GM18868 (cell line): Measurements from ENCODE around the gene CDKN2B-AS1.

ENCODE experiments used
- ATAC-seq: cut with Tn5 transposase; IDR thresholded peaks from one replicate; pipeline ENCODE4 v1.9.1; 2021; ENCODE audit warnings: mild to moderate bottlenecking, moderate library complexity; ENCODE audit not compliant: unreplicated experiment

Gene CDKN2B-AS1

DNA sequence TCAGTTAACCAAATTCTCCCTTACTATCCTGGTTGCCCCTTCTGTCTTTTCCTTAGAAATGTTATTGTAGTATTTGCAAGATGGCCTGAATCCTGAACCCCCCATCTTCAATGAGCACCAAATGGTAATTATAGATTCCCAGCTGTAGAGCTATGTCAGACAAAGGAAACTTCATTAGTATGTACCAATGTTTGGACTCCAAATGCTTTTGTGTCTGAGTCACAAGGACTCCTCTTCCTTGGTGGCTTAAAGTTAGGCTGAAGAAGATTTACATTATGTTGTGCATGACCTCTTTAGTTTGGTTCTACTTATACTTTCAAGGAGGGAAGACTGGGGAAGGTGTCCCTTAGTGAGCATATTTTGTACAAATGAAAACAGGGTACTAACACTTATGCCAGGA, 120.4 kb downstream of the CDKN2B-AS1 start:
- ATAC-seq: no peak

DNA sequence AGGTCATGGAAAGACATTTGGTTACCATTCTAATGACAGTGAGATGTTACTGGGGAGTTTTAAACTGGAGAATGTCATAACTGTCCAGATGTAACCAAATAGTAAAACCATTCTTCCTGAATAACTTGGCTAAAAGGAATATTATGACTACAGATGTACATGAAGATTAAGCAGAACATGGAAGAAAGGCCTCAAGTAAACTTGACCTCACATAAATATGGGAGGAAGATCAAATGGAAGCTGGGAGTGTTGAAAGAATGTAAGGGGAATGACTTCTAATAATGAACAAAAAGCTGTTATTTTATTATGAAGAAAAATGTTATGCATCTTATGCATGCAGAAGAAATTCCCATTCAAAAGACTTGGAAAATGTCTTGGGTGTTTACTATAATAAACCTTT, 122.2 kb downstream of the CDKN2B-AS1 start:
- ATAC-seq: no peak

DNA sequence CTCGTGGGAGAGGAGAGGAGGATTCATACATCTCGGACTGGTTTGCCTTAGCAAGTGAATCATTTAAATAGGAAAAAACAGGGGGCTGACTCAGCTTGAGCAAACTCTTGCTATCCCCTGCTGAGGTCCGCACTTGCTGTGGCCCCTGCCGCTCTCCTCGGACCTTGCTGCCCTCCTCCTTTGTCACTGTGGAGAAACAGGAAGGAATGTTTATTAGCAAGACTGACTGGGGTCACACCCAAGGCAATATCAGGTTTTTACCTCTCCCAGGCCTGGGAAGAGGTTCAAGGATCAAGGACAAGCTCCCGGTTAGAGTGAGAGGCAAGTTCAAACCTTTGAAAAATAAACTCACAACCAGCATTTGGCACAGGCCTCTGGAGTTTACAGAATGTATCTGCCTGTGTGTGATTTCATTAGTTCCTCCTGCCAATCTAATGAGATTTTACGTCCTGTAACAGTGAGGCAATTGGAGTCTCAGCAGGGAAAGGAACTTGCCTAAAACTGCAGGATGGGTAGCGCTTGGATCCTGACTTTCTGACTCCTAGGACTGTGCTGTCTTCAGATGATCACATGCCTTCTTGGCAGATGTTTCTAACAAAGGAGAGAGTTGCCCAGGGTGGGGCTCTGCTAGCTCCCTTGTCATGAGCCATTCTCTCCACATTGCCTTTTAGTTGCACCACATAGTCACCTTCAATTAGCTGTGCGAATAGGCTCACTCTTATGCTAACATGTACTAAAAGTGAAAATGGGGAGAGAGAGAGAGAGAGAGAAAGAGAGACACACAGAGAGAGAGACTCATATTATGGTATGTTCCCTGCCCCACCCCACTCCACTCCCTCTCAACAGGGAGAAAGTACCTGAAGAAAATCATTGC, 123.2 kb downstream of the CDKN2B-AS1 start:
- no peak for ATAC-seq

DNA sequence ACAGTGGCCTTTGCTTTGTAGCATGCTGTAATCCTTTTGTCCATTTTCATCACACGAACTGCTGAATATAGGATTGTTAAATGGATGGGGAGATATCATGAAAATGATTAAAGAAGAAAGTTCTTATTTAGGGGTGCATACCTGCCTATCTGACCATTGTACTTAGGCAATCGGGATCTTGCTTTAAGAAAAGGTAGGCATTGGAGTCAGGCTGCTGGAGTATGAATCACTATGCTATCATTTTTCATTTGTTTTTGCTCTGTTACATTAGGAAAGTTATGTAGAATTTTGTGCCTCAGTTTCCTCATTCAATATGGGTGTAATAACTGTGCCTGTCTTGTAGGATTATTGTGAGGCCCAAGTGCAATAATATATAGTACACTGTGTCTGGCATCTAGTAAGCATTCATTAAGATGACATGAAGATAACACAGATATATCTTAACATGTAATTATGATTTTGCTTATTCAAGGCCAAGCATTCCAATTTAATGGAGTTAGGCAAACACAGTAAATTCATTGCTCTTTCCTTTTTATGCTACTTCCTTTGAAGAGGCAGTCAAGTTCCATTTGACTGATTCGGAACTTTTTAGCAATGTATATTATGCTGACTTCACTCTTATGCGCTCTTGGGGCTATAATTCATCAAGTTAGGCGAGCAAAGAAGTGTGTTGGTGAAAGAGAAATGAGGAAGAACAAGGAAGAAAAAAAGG, 124.4 kb downstream of the CDKN2B-AS1 start:
- ATAC-seq: no peak

DNA sequence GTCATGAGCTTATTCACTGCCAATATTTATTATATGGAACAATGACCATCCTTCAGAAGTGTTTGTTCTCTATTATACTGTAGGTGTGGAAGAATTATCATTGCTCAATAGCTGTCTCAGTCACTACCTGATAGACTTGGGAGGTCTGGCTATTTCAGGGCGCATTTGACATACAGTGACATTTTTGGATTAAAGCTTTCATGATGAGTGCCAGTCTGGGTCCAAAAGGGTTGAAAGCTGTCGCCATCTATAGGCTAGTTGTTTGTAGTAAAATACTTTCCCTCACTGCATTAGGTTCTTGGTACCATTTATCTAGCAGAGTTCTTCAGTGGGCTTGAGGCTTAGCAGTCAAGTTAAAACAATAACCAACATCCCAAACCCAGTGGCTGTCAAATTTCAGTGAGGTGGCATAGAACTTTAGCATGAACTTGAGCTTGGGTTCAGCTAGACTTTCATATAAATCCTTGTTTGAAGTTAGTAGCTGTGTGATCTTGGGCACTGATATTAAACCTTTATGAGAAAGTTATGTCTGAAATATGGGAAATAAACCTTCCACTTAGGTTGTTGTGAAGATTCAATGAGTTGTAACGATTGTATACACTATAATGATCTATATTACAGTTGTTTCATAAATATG, 125.0 kb downstream of the CDKN2B-AS1 start:
- ATAC-seq: peak; percentile 87

DNA sequence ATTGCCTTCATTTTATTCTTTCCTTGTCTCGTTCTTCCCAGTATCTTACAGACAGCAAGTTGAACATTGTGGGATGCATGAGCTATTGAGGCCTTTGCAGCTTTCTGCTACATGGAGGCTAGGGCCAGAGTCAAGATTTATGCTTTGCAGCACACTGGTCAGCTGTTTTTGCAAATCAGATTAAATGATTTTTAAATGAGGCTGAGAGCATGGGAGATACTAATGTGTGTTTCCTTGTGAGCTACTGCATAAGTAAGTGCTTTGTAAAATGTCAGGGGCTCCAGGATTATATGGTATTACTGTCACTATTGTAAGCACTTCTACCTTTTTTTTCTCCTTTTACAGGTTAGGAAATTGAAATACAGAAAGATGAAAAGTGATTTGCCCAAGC, 125.6 kb downstream of the CDKN2B-AS1 start:
- ATAC-seq: no peak

DNA sequence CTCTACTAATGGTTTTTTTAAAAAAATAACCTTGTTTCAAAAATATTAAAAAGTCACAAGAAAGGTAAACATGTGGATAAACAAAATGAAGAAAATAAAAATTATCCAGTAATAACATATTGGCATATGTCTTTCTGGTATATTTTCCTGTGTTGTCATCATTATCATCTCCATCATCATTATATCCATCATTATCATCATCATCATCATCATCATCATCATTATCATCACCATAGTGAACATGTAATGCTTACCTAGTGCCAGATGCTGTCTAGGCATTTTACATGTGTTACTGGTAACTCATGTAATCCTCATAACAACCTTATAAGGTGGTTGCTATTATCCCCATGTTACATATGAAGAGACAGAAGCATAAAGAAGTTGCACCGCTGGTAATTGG, 126.0 kb downstream of the CDKN2B-AS1 start:
- no peak for ATAC-seq

DNA sequence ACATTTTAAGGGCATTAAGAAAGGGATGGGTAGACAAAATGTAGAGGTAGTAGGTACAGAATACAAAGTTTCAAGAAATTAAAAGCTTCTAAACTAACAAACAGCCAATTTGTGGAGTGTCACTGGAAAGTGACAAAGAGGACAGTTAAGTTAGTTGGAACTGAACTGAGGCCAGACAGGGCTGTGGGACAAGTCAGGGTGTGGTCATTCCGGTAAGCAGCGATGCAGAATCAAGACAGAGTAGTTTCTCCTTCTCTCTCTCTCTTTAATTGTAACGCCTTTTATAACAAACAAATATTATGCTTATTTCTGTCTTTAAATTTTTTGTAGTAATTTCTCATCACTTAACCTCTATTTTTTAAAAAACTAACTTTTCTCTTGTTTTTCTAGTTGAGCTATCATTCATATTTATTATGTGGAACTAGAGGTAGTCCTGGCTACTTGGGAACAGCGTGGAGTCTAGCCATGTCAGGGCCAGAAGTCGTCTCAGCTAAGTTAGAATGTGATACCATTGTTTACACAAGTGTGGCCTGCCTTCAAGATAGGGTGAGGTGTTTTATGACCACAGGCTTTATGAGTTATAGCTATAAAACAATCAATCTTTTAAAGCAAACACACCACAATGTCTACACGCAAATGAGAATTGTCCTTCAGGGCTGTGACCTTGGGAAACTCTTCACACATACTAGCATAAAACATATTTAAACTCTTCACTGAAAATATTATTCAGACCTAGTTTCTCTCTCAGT, 129.8 kb downstream of the CDKN2B-AS1 start:
- no peak for ATAC-seq

DNA sequence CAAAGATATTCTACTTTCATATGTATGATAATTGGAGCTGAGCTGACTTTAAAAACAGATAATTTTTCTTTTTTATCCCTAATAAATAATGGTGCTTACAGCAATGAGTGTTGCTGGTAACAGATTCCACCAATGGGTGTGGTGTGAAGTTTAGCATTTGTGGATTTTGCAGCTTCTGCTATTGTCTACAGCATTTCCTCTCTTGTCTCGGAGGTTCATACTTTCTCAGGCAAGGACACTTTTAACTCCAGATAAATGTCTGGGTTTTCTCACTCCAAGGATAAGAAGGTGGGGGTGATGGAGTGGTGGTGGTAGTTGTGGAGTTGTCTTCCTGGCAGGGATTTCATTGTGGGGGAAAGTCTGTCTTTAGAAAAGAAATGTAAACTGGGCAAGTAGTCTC, 134.5 kb downstream of the CDKN2B-AS1 start:
- no peak for ATAC-seq

DNA sequence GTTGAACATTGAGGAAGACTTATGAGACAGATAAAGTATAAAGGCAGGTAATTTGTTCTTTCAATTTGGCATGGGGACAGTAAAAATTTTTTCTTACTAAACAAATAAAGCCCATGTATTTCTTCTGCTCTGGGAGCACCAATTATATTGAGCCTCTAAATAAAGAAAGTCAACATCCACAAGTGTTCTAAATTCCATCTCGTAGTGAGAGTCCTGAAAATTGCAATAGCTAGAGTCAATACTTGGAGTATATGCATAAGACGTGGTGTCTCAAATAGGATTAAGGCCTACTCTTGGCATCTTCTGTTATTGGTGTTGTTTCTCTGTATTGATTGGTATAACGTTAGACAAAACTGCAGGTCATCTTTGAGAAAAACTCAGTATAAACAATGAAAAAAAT, 135.0 kb downstream of the CDKN2B-AS1 start:
- ATAC-seq: no peak

DNA sequence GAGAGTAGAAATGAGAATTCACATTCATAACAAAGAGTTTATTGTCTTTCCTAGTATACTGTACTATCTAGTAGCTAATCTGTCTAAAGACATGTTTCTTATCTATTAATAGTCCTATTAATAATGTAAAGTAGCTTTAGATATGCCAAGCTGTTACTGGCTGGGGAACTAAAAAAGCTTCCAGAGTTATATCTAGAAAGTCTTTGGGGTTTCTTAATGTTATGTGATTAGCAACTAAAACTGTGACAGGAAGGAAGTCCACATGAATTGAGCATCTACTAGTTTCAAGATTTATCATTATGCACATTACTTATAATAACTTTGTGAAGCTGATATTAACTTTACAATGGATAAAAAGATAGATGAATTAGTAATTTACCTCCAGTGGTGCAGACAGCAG, 137.2 kb downstream of the CDKN2B-AS1 start:
- ATAC-seq: no peak

DNA sequence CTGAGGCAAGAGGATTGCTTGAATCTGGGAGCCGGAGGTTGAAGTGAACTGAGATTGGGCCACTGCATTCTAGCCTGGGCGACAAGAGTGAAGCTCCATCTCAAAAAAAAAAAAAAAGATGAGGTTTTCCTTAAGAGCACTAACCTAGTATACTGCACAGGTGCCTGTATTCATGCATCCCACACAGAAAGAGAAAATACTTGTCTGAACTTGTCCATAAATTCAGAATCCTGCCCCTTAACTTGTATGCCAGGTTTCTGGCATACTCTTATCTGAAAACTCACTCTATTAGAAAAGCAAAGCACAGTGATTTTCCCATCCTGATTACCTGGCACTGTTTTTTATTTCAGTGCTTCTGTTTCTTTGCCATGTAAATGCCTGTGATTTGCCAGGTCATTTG, 139.8 kb downstream of the CDKN2B-AS1 start:
- no peak for ATAC-seq

DNA sequence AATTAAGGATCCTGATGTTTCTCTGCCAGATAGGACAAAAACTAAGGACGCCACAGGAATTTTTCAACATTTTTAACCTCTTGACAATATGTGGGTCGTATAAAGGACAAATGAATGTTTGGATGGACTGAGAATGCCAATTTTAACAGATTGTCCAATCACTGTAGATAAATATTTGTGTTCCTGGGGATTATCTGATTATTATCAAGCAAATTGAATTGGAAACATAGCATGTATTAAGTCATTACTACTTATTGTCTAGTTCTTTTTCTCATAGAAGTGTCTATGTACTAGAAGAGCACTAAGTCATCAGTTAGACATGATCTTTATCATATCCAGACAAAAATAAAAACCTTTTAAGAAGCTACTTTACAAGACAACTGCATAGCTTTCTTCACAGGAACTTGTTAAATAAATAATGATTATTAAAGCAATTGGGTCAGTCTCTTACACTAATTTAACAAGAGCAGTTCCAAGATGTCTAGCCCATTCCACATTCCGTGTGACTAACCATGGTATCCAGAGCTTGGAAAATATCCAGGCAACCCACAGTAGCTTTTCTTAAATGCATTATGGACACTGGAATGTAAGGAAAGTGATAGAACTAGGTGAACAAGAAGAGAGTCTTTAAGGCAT, 142.0 kb downstream of the CDKN2B-AS1 start:
- ATAC-seq: no peak

DNA sequence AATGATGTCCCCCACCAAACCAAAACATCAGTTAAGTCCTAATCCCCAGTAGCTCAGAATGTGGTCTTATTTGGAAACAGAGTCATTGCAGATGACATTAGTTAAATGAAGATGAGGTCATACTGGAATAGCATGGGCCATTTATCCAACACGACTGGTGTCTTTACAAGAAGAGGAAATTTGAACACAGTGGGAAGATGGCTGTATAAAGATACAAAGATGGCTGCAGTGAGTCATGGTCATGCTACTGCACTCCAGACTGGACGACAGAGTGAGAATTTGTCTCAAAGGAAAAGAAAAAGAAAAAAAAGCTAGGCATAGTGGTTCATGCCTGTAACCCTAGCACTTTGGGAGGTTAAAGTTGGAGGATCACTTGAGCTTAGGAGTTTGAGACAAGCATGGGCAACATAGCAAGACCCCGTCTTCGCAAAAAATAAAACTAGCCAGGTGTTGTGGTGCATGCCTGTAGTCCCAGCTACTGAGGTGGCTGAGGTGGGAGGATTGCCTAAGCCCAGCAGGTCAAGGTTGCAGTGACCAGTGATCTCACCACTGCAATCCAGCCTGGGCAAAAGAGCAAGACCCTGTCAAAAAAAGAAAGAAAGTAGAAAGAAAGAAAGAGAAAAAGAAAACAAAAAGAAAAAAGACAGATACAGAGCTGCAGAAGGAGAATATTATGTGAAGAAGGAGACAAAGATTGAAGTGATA, 144.5 kb downstream of the CDKN2B-AS1 start:
- ATAC-seq: no peak

DNA sequence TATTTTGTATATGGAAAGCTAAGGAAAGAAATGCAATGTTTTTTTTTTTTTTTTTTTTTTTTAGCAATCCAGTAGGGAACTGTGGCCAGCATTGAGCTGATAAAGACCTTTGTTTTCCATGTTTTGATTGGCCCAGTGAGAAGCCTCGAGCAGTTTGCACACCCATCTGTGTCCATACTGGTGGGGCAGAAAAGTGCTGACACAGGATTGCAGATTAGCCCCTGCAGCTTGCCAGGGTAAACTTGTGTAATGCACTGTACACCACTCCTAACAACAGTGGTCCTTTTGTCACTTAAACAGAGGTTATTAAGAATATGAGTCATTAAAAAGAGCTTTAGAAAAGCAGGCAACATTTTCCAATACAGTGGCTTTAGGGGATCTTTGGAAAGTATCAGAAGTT, 147.3 kb downstream of the CDKN2B-AS1 start:
- no peak for ATAC-seq

DNA sequence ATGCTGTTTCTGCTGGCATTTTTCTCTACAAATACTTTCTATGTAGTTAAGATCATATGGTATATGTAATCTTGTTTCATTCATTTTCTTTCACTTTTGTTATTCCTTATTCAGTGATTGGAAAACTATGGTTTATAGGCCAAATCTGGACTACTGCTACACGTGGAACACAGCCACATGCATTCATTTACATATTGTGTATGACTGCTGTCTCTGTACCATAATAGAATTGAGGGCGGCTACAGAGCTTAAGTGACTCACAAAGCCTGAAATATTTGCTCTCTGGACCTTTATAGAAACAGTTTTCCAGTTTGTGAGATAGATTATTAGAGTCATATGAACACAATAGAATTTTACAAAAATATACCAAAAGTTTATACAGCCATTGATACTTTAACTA, 148.1 kb downstream of the CDKN2B-AS1 start:
- ATAC-seq: no peak

DNA sequence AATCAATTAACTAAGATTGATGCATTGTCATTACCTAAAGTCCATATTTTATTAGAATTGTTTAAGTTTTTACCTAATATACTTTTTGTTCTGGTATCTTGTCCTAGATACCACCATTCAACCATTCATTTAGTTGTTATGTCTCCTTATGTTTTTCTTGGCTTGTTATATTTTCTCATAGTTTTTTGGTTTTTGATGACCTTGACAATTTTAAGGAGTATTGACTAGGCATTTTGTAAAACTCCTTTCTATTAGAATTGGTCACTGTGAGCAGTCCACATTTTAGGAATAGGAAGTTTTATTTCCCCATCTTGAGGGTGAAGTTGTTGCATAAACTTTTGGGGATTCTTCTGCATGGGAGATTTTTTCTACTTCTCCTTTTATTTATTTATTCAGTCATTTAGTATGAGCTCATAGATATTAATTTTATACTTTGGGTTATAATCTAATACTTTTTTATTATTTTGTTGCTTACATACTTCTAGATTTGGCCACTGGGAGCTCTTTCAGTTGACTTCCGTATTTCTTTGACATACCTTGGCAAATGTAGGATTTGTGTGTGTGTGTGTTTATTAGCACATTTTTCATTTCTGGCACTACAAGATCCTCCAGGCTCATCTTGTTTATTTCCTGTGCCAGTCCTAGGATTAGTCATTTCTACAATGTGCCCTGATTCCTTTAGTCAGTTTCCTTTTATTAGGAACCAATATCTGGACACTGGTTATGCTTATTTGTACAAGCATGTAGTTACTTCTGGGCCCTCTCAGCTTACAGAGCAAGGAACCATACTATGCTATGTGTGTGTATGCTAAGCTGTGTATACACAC, 149.4 kb downstream of the CDKN2B-AS1 start:
- ATAC-seq: no peak

DNA sequence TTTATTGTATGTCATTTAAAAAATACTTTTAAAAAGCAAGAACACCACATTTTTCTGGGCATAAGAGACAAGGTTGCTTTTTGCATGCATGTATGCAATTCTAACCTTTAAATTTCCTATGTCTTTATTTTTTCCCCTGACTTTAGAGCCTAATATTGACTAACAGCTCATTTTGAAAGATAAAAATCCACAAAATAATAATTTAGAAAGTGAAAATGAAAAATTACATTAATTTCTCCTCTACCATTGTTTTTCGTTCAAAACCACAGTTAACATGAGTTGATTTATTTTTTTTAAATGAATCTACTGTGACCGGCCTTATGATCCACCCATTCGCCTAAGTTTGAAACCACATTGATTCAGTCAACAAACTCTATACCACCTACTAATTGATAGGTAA, 152.0 kb downstream of the CDKN2B-AS1 start:
- ATAC-seq: no peak

DNA sequence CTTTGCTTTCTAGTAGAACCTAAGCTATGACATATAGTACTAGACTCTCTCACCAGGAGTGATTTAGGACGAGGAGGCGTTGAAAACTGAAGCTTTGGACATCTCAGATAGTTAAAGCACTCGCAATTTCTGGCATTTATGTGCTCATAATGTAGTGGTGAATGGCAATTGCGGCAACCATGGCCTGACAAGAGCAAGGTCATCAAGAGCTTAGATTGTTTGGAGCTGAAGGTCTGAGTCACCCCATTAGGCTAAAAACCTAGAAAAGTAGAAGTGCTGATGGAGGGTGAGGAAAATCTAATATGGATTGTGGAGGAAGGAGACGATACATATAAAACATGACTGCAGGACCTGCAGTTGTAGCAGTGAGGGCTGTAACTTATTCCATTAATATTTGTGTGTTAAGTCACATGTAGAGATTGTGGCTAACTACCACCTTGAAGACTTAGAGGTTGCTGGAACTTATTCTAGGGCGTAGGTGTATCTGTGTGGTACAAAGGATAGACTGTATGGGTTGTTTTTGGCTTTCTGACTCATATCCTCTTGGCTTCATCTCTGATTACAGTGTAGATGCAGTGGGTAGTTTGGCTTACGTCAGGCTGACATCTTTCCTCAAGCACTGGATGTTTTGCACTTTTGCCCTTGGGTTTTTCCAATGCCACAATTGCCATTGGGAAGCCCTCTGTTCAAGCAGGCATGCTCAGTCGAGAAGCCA, 153.4 kb downstream of the CDKN2B-AS1 start:
- ATAC-seq: peak; percentile 67
